Activated CD4-positive, alpha-beta T cell treated with anti-CD3 and anti-CD28 coated beads for 48 hours (primary cell): ENCODE results near the gene ZBTB1.
"Not testable (repeated sequence)": the region's sequence is repeated elsewhere in the genome, so short reads cannot be mapped to it uniquely, and the experiment has no call there.

Experiments used
- DNase-seq: peaks from one replicate; pipeline ENCODE4 v3.0.0-alpha.2; 2020

Gene ZBTB1

GRCh38 chr14:64536488-64537245 lies 32.1 kb downstream of the ZBTB1 start:
- no peak for DNase-seq

GRCh38 chr14:64540208-64541202 lies 35.9 kb downstream of the ZBTB1 start, which contains the start of gene HSPA2:
HSPA2 (plus strand) TSS chr14:64540741; CDS start chr14:64540850, 109 bp downstream.
- peak; percentile 97 for DNase-seq

GRCh38 chr14:64541261-64541971 lies 36.8 kb downstream of the ZBTB1 start:
- DNase-seq = peak; percentile 21

- no peak for DNase-seq
Observed at GRCh38 chr14:64541972-64542835, 37.6 kb downstream of the ZBTB1 start.

GRCh38 chr14:64542836-64543201 lies 38.2 kb downstream of the ZBTB1 start:
- DNase-seq = no peak

GRCh38 chr14:64544607-64545312 lies 40.2 kb downstream of the ZBTB1 start:
- no peak for DNase-seq

DNA sequence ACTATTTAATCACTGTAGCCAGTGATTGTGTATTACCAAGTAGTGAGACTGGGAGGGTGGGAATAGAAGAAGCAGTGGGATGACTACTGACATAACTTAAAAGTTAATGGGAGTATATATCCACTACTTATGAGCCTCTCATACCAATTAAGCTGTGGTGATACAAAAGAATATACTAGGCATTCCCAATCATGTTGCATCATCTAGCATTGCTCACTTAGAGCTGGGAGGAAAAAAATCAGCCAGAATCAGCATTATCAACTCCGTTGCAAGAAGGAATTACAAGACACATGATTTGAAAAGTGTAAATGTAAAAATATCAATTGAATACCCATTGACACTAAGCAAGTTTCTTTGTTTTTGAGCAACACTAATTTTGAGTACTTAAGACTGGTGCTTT lies 44.4 kb downstream of the ZBTB1 start:
- no peak for DNase-seq

GRCh38 chr14:64549791-64550620 lies 45.4 kb downstream of the ZBTB1 start, which contains the start of gene PPP1R36:
PPP1R36 (plus strand) TSS chr14:64549961; CDS start chr14:64549998, 37 bp downstream.
- DNase-seq = peak; percentile 57

DNA sequence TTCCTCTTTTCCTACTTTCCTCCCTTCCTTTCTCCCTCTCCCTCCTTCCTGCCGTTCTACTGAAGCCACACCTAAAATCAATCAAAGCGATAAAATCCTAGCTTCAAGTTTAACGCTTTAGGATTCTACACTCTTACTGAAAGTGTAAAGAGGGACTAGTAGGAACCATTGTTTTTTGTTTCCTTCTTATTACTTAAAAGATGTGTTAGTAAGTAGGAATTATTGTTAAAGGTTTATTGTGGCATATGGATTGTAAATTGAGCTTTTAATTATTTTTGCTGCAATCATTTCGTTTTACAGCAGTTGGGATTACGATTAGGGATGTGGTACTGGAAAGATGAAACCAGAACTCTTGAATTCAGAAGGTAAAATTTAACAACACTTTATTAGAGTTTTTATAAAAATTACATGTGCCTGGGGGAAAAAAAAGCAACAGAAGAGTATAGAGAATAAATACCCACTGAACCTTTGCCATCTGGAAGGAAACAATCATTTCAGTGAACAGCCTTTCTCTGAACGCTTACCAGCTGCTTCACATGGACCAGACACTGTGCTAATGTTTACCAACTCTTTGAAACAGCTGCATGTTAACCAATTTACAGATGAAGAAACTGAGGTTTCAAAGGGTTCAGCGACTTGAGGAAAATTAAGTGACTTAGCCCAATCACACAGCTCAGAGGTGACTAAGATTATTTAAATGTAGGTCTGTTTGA lies 46.2 kb downstream of the ZBTB1 start:
- DNase-seq = no peak

DNA sequence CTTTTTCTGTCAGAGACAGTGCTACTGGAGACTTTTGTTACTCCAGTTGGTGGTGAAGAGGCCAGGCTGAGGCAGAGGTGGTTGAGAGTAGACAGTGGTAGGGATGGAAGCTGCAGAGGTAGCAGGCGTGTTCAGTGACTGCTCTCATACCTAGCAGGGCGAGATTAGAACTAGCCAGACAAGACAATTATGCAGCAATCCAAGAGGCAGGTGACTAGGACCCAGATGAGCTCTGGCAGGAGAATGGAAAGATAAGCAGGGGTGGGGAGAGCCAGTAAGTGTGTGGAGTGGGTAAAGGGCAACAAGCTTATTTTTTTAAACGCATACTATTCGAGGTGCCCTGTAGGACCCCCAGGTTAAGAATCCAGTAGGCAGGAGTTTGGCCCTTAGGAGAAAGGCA lies 50.0 kb downstream of the ZBTB1 start:
- DNase-seq = no peak

- no peak for DNase-seq
Observed at GRCh38 chr14:64556526-64556925, 52.0 kb downstream of the ZBTB1 start.

DNA sequence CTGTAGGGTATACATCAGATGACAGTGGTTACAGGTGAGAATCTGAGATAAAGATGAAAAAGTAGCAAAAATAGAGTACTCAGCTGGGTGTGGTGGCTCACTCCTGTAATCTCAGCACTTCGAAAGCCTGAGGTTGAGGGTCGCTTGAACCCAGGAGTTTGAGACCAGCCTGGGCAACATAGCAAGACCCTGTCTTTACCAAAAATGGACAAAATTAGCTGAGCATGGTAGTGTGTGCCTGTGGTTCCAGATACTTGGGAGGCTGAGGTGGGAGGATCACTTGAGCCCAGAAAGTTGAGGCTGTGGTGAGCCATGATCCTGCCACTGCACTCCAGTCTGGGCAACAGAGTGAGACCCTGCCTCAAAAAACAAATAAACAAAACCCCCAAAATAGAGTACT lies 53.6 kb downstream of the ZBTB1 start:
- not testable (repeated sequence) for DNase-seq

DNA sequence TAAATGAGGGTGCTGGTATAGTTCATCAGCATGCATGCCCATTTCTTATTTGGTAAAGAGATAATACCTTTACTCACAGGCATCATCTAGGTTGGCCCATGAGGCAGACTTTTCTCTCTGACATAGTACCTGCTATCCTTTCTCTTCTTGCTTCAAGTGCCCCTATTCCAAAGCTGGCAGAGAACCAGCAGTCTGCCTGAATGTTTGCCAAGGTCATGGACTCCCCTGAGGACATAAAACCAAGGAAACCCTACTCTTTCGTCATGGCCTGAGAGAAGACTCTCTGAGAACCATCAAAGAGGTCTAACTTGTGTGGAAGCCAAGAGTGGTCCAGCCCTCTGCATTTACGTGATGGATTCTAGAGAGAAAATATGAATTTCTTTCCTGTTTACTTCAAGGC lies 57.1 kb downstream of the ZBTB1 start:
- DNase-seq = no peak

DNA sequence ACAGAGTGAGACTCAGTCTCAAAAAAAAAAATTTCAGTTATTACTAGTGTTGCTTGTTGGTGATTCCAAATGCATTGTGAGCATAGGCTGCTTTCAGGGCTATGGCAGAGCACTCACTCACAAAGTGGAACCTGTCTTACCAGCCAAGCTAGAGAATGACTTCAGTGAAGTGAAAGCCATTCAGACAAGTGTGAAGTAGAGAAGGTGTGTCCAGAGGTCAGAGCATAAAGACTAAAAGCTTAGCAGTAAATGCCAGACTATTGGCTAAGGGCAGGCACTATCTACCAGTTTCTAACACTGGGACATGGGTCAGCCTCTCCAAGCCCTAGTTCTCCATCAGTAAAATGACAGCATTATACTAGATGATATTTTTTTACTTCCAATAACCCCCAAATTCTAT lies 57.9 kb downstream of the ZBTB1 start:
- DNase-seq = no peak

GRCh38 chr14:64563696-64564095 lies 59.1 kb downstream of the ZBTB1 start:
- DNase-seq = no peak

DNA sequence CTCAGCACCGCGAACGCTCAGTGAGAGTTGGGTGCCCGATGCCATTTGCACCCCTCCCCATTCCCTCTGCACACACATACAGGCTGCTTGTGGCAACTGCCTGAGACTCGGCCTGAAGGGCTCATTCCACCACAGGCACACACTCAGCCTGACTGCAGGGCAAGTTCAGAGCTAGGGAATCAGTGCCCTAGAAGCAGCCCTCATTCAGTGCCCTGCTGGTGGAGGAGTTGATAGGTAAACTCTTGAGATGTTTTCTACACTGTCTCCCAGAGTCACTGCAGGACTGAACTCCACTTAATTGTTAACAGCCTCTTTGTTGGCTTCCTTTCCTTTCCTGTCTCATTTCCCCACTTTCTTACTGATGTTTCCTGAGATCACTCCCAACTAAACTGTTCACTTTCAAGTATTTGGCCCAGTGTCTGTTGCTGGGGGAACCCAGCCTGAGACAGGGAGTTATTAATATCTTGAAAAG lies 62.1 kb downstream of the ZBTB1 start:
- DNase-seq = no peak

GRCh38 chr14:64569138-64569631 lies 64.6 kb downstream of the ZBTB1 start:
- no peak for DNase-seq

DNA sequence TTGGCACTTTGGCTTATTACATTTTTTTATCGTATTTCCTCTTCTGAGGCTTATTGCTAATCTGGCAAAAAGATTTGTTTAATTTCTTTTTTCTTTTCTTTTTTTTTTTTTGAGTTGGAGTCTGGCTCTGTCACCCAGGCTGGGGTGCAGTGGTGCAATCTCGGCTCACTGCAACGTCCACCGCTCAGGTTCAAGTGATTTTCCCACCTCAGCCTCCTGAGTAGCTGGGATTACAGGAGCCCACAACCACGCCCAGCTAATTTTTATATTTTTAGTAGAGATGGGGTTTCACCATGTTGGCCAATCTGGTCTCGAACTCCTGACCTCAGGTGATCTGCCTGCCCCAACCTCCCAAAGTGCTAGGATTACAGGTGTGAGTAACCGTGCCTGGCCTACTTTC lies 65.1 kb downstream of the ZBTB1 start:
- DNase-seq = not testable (repeated sequence)

- no peak for DNase-seq
Observed at GRCh38 chr14:64572386-64573104, 68.0 kb downstream of the ZBTB1 start.
